ENCODE results near the gene MC1R. TPM values are rescaled to one million over a fixed set of nuclear protein-coding genes. Genes with fewer than 3 reads are reported as not detected.
A peak's percentile ranks its signal among the peaks of the same experiment; 100 is the strongest.

MC1R gene
- total and polyA plus RNA-seq, 2 experiments from 2014 or later = 0.74 to 4.3 TPM

DNA sequence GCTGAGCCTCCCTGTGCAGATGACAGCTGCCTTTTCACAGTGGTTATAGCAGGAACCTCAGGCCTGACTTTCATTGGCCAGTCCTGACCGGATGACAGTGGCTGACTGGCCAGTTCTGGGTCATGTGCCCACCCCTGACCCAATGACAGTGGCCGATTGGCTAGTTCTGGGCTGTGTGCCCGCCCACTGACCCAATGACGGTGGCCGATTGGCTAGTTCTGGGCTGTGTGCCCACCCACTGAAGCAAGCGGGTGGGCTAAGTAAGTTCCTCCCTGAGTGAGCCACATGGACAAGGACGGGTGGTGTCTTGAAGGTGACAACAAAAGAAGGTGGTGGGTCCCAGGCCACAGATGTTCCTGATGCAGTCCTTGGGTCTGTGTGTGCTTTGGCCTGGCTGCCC, 39.4 kb downstream of the MC1R start:
- Histone ChIP-seq H4K20me1 (replicated peaks; ENCODE audit: insufficient read depth) (no peaks in the 10 kb centered on the region; the same call in 1 of the 2 replicates), H3K4me3 (no peak overlapping the region), H3K9me2 (ENCODE audit: insufficient read depth) (no peaks in the 10 kb centered on the region), H3K36me3 (ENCODE audit: insufficient read depth) (no peaks in the 10 kb centered on the region), H3K27ac (ENCODE audit: low read depth) (no peak overlapping the region), H3F3A (replicated peaks; ENCODE audit: low read depth) (no peaks in the 10 kb centered on the region), H3K79me2 (replicated peaks; ENCODE audit: insufficient read depth) (no peaks in the 10 kb centered on the region), H3K4me2 (no peak overlapping the region), H3K27me3 (ENCODE audit: insufficient read depth) (no peaks in the 10 kb centered on the region), H3K4me1 (ENCODE audit: insufficient read depth) (no peaks in the 10 kb centered on the region), H2AFZ (no peak overlapping the region)
- no peaks in the 10 kb centered on the region for H3K9me3 Mint-ChIP-seq
- H3K4me3 Mint-ChIP-seq = peak overlapping the region; percentile 57
- peaks cover 9% of the 10 kb centered on the region for H3K4me1 Mint-ChIP-seq
- TF ChIP-seq NANOG (IDR thresholded peaks at IDR 0.05; ENCODE audit: borderline replicate concordance) = no peak
- no peak for TF ChIP-seq ZNF331 (CRISPR knock-in tag; IDR thresholded peaks at IDR 0.05; ENCODE audit: low read depth)
- TF ChIP-seq, protein P1, sequence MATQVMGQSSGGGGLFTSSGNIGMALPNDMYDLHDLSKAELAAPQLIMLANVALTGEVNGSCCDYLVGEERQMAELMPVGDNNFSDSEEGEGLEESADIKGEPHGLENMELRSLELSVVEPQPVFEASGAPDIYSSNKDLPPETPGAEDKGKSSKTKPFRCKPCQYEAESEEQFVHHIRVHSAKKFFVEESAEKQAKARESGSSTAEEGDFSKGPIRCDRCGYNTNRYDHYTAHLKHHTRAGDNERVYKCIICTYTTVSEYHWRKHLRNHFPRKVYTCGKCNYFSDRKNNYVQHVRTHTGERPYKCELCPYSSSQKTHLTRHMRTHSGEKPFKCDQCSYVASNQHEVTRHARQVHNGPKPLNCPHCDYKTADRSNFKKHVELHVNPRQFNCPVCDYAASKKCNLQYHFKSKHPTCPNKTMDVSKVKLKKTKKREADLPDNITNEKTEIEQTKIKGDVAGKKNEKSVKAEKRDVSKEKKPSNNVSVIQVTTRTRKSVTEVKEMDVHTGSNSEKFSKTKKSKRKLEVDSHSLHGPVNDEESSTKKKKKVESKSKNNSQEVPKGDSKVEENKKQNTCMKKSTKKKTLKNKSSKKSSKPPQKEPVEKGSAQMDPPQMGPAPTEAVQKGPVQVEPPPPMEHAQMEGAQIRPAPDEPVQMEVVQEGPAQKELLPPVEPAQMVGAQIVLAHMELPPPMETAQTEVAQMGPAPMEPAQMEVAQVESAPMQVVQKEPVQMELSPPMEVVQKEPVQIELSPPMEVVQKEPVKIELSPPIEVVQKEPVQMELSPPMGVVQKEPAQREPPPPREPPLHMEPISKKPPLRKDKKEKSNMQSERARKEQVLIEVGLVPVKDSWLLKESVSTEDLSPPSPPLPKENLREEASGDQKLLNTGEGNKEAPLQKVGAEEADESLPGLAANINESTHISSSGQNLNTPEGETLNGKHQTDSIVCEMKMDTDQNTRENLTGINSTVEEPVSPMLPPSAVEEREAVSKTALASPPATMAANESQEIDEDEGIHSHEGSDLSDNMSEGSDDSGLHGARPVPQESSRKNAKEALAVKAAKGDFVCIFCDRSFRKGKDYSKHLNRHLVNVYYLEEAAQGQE (IDR thresholded peaks at IDR 0.05; ENCODE audit: unreplicated experiment) = no peak
- TF ChIP-seq EZH2 (IDR thresholded peaks at IDR 0.05; ENCODE audit: low read depth, unreplicated experiment) = no peak
- TF ChIP-seq, protein P2, sequence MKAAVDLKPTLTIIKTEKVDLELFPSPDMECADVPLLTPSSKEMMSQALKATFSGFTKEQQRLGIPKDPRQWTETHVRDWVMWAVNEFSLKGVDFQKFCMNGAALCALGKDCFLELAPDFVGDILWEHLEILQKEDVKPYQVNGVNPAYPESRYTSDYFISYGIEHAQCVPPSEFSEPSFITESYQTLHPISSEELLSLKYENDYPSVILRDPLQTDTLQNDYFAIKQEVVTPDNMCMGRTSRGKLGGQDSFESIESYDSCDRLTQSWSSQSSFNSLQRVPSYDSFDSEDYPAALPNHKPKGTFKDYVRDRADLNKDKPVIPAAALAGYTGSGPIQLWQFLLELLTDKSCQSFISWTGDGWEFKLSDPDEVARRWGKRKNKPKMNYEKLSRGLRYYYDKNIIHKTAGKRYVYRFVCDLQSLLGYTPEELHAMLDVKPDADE (IDR thresholded peaks at IDR 0.05) = no peak
- TF ChIP-seq ZNF114 (CRISPR knock-in tag; IDR thresholded peaks at IDR 0.05) = no peak
- no peak for TF ChIP-seq CTCF (conservative IDR thresholded peaks at IDR 0.05; ENCODE audit: low read depth in 2 of 2)
- TF ChIP-seq EZH2phosphoT487 (IDR thresholded peaks at IDR 0.05; ENCODE audit: unreplicated experiment) = no peak
- no peak for TF ChIP-seq CREB1 (CRISPR knock-in tag; IDR thresholded peaks at IDR 0.05; ENCODE audit: low read depth)
- TF ChIP-seq POLR2AphosphoS5 (IDR thresholded peaks at IDR 0.05; ENCODE audit: low read depth) = no peak
- TF ChIP-seq, protein P3, sequence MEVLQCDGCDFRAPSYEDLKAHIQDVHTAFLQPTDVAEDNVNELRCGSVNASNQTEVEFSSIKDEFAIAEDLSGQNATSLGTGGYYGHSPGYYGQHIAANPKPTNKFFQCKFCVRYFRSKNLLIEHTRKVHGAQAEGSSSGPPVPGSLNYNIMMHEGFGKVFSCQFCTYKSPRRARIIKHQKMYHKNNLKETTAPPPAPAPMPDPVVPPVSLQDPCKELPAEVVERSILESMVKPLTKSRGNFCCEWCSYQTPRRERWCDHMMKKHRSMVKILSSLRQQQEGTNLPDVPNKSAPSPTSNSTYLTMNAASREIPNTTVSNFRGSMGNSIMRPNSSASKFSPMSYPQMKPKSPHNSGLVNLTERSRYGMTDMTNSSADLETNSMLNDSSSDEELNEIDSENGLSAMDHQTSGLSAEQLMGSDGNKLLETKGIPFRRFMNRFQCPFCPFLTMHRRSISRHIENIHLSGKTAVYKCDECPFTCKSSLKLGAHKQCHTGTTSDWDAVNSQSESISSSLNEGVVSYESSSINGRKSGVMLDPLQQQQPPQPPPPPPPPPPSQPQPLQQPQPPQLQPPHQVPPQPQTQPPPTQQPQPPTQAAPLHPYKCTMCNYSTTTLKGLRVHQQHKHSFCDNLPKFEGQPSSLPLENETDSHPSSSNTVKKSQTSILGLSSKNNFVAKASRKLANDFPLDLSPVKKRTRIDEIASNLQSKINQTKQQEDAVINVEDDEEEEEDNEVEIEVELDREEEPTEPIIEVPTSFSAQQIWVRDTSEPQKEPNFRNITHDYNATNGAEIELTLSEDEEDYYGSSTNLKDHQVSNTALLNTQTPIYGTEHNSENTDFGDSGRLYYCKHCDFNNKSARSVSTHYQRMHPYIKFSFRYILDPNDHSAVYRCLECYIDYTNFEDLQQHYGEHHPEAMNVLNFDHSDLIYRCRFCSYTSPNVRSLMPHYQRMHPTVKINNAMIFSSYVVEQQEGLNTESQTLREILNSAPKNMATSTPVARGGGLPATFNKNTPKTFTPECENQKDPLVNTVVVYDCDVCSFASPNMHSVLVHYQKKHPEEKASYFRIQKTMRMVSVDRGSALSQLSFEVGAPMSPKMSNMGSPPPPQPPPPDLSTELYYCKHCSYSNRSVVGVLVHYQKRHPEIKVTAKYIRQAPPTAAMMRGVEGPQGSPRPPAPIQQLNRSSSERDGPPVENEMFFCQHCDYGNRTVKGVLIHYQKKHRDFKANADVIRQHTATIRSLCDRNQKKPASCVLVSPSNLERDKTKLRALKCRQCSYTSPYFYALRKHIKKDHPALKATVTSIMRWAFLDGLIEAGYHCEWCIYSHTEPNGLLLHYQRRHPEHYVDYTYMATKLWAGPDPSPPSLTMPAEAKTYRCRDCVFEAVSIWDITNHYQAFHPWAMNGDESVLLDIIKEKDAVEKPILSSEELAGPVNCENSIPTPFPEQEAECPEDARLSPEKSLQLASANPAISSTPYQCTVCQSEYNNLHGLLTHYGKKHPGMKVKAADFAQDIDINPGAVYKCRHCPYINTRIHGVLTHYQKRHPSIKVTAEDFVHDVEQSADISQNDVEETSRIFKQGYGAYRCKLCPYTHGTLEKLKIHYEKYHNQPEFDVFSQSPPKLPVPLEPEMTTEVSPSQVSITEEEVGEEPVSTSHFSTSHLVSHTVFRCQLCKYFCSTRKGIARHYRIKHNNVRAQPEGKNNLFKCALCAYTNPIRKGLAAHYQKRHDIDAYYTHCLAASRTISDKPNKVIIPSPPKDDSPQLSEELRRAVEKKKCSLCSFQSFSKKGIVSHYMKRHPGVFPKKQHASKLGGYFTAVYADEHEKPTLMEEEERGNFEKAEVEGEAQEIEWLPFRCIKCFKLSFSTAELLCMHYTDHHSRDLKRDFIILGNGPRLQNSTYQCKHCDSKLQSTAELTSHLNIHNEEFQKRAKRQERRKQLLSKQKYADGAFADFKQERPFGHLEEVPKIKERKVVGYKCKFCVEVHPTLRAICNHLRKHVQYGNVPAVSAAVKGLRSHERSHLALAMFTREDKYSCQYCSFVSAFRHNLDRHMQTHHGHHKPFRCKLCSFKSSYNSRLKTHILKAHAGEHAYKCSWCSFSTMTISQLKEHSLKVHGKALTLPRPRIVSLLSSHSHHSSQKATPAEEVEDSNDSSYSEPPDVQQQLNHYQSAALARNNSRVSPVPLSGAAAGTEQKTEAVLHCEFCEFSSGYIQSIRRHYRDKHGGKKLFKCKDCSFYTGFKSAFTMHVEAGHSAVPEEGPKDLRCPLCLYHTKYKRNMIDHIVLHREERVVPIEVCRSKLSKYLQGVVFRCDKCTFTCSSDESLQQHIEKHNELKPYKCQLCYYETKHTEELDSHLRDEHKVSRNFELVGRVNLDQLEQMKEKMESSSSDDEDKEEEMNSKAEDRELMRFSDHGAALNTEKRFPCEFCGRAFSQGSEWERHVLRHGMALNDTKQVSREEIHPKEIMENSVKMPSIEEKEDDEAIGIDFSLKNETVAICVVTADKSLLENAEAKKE (CRISPR knock-in tag; IDR thresholded peaks at IDR 0.05) = no peak
- no peak for TF ChIP-seq JUNB (IDR thresholded peaks at IDR 0.05; ENCODE audit: unreplicated experiment)
- TF ChIP-seq STAT1 (IDR thresholded peaks at IDR 0.05; ENCODE audit: unreplicated experiment) = no peak
- peaks cover 11% of the 10 kb centered on the region for H3K27me3 Mint-ChIP-seq (ENCODE audit: insufficient read depth, low read depth, poor library complexity)
- ATAC-seq (peak; percentile 93), DNase-seq (ENCODE audit: low spot score) (peak; percentile 82)
- H3K27ac Mint-ChIP-seq = peak overlapping the region; percentile 94
- peaks cover 29% of the 10 kb centered on the region for H3K36me3 Mint-ChIP-seq (ENCODE audit: low read depth)

Data from GM23338 (cell line).